Measurements from ENCODE around the gene PCBP3. TPM values are rescaled to one million over a fixed set of nuclear protein-coding genes. Genes with fewer than 3 reads are reported as not detected.
"Not testable (repeated sequence)": the region's sequence is repeated elsewhere in the genome, so short reads cannot be mapped to it uniquely, and the experiment has no call there.

Gene PCBP3
- total RNA-seq, 1 donor from 2014 or later, result 11.8 TPM

DNA sequence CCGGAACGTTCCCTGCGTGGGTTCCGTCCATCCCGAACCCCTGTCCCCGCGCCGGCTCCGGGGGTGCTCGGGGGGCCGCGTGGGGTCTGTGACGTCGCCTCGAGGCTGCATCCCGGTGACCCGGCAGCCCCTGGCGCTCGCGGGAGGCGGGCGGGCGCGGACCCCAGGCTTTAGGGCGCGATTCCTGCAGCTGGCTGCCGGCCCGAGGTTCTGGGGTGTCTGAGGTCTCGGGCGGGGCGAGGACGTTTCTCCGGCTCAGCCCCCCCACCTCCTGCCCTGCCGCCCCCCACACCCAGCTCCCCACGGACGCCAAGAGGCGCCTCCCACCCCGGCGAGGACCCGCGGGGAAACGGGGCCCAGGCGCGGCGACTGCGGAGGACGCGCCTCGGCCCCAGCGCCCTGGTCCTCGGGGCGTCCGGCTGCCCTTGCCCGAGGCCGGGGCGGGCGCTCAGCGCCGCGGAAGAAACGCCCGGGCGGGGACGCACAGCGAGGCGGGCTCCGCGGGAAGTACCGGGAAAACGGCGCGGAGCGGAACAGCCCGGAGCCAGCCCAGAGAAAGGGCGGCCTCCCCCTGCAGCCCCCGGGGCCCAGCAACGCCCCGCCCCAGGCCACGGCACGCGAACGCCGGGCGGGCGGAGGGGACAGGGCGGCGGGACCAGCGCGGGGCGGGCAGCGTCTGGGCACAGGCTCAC, 1.3 kb upstream of the PCBP3 start:
- H3K4me3 Mint-ChIP-seq (ENCODE audit: unreplicated experiment), result no peak overlapping the region
- H3K4me1 Mint-ChIP-seq (ENCODE audit: low read depth), result peaks cover 38% of the 10 kb centered on the region
- H3K27ac Mint-ChIP-seq (ENCODE audit: unreplicated experiment), result no peak overlapping the region
- no peaks in the 10 kb centered on the region for H3K9me3 Mint-ChIP-seq (ENCODE audit: low read depth)
- DNase-seq (ENCODE audit: low spot score), result no peak
- TF ChIP-seq, protein P1, sequence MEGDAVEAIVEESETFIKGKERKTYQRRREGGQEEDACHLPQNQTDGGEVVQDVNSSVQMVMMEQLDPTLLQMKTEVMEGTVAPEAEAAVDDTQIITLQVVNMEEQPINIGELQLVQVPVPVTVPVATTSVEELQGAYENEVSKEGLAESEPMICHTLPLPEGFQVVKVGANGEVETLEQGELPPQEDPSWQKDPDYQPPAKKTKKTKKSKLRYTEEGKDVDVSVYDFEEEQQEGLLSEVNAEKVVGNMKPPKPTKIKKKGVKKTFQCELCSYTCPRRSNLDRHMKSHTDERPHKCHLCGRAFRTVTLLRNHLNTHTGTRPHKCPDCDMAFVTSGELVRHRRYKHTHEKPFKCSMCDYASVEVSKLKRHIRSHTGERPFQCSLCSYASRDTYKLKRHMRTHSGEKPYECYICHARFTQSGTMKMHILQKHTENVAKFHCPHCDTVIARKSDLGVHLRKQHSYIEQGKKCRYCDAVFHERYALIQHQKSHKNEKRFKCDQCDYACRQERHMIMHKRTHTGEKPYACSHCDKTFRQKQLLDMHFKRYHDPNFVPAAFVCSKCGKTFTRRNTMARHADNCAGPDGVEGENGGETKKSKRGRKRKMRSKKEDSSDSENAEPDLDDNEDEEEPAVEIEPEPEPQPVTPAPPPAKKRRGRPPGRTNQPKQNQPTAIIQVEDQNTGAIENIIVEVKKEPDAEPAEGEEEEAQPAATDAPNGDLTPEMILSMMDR (IDR thresholded peaks at IDR 0.05), result no peak
- H3K36me3 Mint-ChIP-seq (ENCODE audit: low read depth), result no peaks in the 10 kb centered on the region
- H3K27me3 Mint-ChIP-seq (ENCODE audit: low read depth), result no peaks in the 10 kb centered on the region

DNA sequence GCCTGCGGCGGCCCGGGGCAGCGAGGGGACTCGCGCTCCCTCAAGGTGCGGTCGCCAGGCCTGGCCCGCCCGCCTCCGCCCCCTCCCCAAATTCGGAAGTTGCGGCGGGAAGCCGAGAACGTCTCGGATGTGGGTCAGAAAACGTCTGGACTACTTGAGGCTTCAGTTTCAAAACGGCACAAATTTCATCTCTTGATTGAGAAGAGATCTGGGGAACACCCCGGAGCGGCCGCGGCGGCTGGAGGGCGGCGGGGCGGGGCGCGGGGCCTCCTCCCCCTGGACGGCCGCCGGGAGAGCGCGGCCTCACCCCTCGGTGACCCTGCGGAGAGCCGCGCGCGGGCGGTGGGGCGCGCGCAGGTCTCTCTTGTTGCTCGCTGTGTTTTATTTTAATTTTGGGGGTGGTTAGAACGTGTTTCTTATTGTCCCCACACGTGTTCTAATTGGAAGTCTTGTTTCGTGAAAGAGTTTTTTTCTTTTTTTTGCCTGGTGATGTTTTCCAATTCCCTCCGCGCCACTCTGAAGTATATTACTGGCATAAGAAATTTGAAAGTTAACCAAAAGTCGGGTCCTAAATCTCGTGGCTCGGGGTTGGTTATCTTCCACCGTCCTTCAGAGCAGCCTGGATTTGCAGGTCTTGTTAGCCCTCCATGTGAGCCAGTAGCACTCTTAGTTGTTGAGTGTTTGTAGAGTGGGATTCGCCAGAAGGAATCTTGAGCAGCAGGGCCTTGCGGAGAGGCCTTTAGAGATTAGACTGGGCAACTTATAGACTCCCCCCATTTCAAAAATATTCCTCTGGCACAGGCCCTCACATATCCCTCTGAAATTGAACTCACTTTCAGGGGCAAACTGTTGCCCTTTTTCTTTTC, 749 bp downstream of the PCBP3 start:
- DNase-seq (ENCODE audit: low spot score), result no peak
- Mint-ChIP-seq H3K27me3 (ENCODE audit: low read depth) (no peaks in the 10 kb centered on the region), H3K27ac (ENCODE audit: unreplicated experiment) (peak overlapping the region; percentile 58)

DNA sequence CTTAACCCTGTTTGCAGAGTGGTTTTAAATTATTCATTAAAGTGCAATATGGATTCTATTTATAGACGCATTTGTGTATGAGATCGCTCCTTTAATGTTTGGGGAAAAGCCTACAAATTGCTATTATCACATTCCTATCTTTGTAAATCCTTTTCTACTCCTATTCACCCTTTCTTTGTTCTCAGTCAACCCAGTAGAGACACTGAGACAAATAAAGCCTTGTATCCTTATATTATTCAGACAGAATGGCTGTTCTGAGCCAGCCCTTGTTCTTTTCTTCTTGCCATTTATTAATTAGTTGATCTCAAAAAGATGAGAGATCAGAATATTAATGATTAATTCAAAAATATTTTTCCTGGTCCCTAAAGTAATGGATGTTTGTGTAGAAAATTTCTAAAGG, 8.4 kb downstream of the PCBP3 start:
- no peak for DNase-seq (ENCODE audit: low spot score)
- TF ChIP-seq, protein P1 (IDR thresholded peaks at IDR 0.05), result no peak
- Mint-ChIP-seq H3K4me1 (ENCODE audit: low read depth) (peaks cover 7% of the 10 kb centered on the region), H3K27me3 (ENCODE audit: low read depth) (no peaks in the 10 kb centered on the region), H3K9me3 (ENCODE audit: low read depth) (peaks cover 8% of the 10 kb centered on the region), H3K4me3 (ENCODE audit: unreplicated experiment) (no peak overlapping the region), H3K36me3 (ENCODE audit: low read depth) (peaks cover 3% of the 10 kb centered on the region), H3K27ac (ENCODE audit: unreplicated experiment) (no peak overlapping the region)

More for the DNA sequence above, 749 bp downstream of the PCBP3 start:
- TF ChIP-seq, protein P1 (IDR thresholded peaks at IDR 0.05), result no peak
- peaks cover 3% of the 10 kb centered on the region for H3K36me3 Mint-ChIP-seq (ENCODE audit: low read depth)
- peaks cover 8% of the 10 kb centered on the region for H3K9me3 Mint-ChIP-seq (ENCODE audit: low read depth)
- peak overlapping the region; percentile 70 for H3K4me3 Mint-ChIP-seq (ENCODE audit: unreplicated experiment)
- H3K4me1 Mint-ChIP-seq (ENCODE audit: low read depth), result peaks cover 30% of the 10 kb centered on the region

DNA sequence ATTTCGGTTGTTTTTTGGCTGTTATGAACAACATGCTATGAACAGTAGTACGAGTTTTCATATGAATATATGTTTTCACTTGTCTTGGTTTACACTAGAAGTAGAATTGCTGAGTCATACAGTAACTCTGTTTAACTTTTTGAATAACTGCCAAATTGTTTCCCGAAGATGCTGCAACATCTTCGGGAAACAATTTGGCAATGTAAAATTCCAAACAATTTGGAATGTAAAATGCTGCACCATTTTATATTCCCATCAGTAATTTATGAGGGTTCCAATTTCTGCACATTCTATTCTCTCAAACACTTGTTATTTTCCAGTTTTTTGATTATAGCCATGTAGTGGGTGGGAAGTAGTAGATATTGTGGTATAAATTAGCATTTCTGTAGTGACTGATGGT, 11.6 kb downstream of the PCBP3 start:
- no peak for DNase-seq (ENCODE audit: low spot score)
- no peaks in the 10 kb centered on the region for H3K27me3 Mint-ChIP-seq (ENCODE audit: low read depth)
- H3K4me3 Mint-ChIP-seq (ENCODE audit: unreplicated experiment), result no peak overlapping the region
- peaks cover 7% of the 10 kb centered on the region for H3K4me1 Mint-ChIP-seq (ENCODE audit: low read depth)
- H3K36me3 Mint-ChIP-seq (ENCODE audit: low read depth), result no peaks in the 10 kb centered on the region
- H3K27ac Mint-ChIP-seq (ENCODE audit: unreplicated experiment), result no peak overlapping the region
- TF ChIP-seq, protein P1 (IDR thresholded peaks at IDR 0.05), result no peak
- peaks cover 2% of the 10 kb centered on the region for H3K9me3 Mint-ChIP-seq (ENCODE audit: low read depth)

DNA sequence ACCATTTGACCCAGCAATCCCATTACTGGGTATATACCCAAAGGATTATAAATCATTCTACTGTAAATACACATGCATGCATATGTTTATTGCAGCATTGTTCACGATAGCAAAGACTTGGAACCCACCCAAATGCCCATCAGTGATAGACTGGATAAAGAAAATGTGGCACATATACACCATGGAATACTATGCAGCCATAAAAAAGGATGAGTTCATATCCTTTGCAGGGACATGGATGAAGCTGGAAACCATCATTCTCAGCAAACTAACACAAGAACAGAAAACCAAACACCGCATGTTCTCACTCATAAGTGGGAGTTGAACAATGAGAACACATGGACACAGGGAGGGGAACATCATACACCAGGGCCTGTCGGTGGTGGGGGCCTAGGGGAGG, 12.6 kb downstream of the PCBP3 start:
- not testable (repeated sequence) for H3K27ac Mint-ChIP-seq (ENCODE audit: unreplicated experiment); H3K27me3 Mint-ChIP-seq (ENCODE audit: low read depth); DNase-seq (ENCODE audit: low spot score); H3K36me3 Mint-ChIP-seq (ENCODE audit: low read depth); H3K4me3 Mint-ChIP-seq (ENCODE audit: unreplicated experiment); H3K4me1 Mint-ChIP-seq (ENCODE audit: low read depth); H3K9me3 Mint-ChIP-seq (ENCODE audit: low read depth)

DNA sequence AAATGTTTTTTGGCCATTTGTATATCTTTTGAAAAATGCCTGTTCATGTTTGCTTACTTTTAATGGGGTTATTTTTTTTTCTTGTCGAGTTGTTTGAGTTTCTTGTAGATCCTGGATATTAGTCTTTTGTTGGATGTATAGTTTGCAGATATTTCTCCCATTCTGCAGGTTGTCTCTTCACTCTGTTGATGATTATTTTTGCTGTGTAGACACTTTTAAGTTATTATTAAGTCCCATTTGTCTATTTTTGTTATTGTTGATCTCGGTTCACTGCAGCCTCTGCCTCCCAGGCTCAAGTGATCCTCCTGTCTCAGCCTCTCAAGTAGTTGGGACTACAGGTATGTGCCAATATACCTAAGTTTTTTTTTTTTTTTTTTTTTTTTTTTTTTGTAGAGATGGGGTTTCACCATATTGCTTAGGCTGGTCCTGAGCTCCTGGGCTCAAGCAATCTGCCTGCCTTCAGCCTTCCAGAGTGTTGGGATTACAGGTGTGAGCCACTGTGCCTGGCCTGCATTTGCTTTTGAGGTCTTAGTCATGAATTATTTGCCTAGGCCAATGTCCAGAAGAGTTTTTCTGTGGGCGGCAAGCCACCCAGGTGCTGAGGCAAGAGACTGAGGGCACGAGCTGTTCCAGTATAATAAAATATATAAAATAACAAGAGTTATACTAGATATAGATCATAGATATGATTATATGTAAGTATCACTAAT, 18.5 kb downstream of the PCBP3 start:
- H3K36me3 Mint-ChIP-seq (ENCODE audit: low read depth); DNase-seq (ENCODE audit: low spot score); H3K27ac Mint-ChIP-seq (ENCODE audit: unreplicated experiment); H3K27me3 Mint-ChIP-seq (ENCODE audit: low read depth); H3K4me3 Mint-ChIP-seq (ENCODE audit: unreplicated experiment); H3K4me1 Mint-ChIP-seq (ENCODE audit: low read depth): not testable (repeated sequence)
- peaks cover 26% of the 10 kb centered on the region for H3K9me3 Mint-ChIP-seq (ENCODE audit: low read depth)

DNA sequence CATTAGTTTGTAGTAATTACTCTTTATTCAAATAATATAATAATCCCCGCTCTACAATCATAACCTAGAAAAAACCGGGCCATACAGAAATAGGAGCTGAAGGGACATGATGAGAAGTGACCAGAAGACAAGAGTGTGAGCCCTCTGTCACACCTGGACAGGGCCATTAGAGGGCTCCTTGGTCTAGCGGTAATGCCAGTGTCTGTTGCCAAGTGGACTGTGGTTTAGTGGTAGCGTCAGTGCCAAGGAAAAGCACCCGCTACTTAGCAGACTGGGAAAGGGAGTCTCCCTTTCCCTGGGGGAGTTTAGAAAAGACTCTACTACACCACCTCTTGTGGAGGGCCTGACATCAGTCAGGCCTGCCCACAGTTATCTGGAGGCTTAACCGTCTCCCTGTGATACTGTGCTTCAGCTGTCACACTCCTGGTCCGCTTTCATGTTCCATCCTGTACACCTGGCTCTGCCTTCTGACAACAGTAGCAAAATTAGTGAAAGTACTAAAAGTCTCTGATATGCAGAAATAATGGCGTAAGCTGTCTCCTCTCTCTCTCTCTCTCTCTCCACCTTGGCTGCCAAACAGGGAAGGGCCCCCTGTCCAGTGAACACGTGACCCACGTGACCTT, 19.2 kb downstream of the PCBP3 start:
- not testable (repeated sequence) for H3K4me3 Mint-ChIP-seq (ENCODE audit: unreplicated experiment); H3K27ac Mint-ChIP-seq (ENCODE audit: unreplicated experiment); H3K27me3 Mint-ChIP-seq (ENCODE audit: low read depth); DNase-seq (ENCODE audit: low spot score); H3K4me1 Mint-ChIP-seq (ENCODE audit: low read depth)
- peaks cover 10% of the 10 kb centered on the region for H3K36me3 Mint-ChIP-seq (ENCODE audit: low read depth)
- H3K9me3 Mint-ChIP-seq (ENCODE audit: low read depth), result peaks cover 32% of the 10 kb centered on the region

Data from chondrocyte (in vitro differentiated cells).